SJCRH30 (cell line): Measurements from ENCODE around the gene LGALS16. TPM values are rescaled to one million over a fixed set of nuclear protein-coding genes. Genes with fewer than 3 reads are reported as not detected.
"Not testable (repeated sequence)": the region's sequence is repeated elsewhere in the genome, so short reads cannot be mapped to it uniquely, and the experiment has no call there.

Experiments
- DNase-seq, 2 experiments: peaks; one replicate each; pipeline ENCODE4 v3.0.0-alpha.2; 2015 to 2020
- H3K27ac ChIP-seq: fragments of 250-450 bp; sonication (Bioruptor Pico); 2 replicates; pipeline ENCODE4 v1.5.1; 2020; ENCODE audit warnings: mild to moderate bottlenecking, moderate library complexity
- H3K27me3 ChIP-seq: fragments of 250-450 bp; sonication (Bioruptor Pico); 2 replicates; pipeline ENCODE4 v1.5.1; 2020; ENCODE audit warnings: mild to moderate bottlenecking, moderate library complexity
- H3K36me3 ChIP-seq: fragments of 250-450 bp; sonication (Bioruptor Pico); 2 replicates; pipeline ENCODE4 v1.5.1; 2020; ENCODE audit warnings: mild to moderate bottlenecking, moderate library complexity
- H3K4me1 ChIP-seq: fragments of 250-450 bp; sonication (Bioruptor Pico); 2 replicates; pipeline ENCODE4 v1.5.1; 2020; ENCODE audit warnings: mild to moderate bottlenecking, moderate library complexity
- H3K4me3 ChIP-seq: fragments of 250-450 bp; sonication (Bioruptor Pico); 2 replicates; pipeline ENCODE4 v1.5.1; 2020; ENCODE audit warnings: mild to moderate bottlenecking, moderate library complexity
- H3K9me3 ChIP-seq: fragments of 250-450 bp; sonication (Bioruptor Pico); replicated peaks from 2 replicates; pipeline ENCODE4 v1.5.1; 2020; ENCODE audit warnings: mild to moderate bottlenecking, moderate library complexity
- total RNA-seq: library from RNA; depleted of rRNA; stranded (reverse); fragments of >200 nt; shearing (Covaris generic); gene quantifications from 2 replicates; pipeline ENCODE4 v1.2.3, GENCODE V29; 2014; rRNA removed

The LGALS16 gene
- total RNA-seq: not detected in 2 replicates

DNA sequence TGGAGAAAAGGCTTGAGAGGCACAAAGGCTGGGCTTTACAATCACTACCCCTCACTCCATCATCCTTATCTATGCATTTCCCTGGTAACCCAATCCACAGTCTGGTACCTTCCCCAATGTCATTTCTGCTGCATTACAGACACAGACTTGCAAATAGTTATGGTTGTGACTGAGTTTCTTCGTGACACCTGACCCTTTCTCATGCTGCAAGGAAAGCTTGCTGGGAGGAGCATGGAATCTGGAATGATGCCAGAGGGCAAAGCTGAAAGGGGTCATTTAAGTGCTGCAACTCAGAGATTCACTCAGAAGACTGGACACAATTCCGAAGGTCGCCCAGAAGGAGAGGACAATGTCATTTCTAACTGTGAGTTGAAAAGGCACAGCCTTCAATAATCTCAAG, at the start of gene LGALS16:
Gene LGALS16, plus strand, starts transcription at position 301 of the 400 bp plus-strand sequence. Its CDS starts 49 bp downstream, at position 350.
- peaks cover 3% of the 10 kb centered on the region; the same call in 1 of the 2 replicates for H3K27me3 ChIP-seq
- no peaks in the 10 kb centered on the region for H3K4me1 ChIP-seq
- no peaks in the 10 kb centered on the region for H3K36me3 ChIP-seq
- H3K4me3 ChIP-seq: no peak within 1 kb of the TSS
- no peak within 1 kb of the TSS for H3K27ac ChIP-seq
- no peaks in the 10 kb centered on the region for H3K9me3 ChIP-seq
- DNase-seq: no peak

- H3K9me3 ChIP-seq: no peaks in the 10 kb centered on the region
- H3K4me3 ChIP-seq: no peak overlapping the region
- DNase-seq: no peak
- H3K36me3 ChIP-seq: no peaks in the 10 kb centered on the region
- H3K27me3 ChIP-seq: peaks cover 12% of the 10 kb centered on the region; the same call in 1 of the 2 replicates
- H3K4me1 ChIP-seq: no peaks in the 10 kb centered on the region
- H3K27ac ChIP-seq: no peak overlapping the region
Measured at GRCh38 chr19:39607021-39607420, 48.7 kb upstream of the LGALS16 start.

DNA sequence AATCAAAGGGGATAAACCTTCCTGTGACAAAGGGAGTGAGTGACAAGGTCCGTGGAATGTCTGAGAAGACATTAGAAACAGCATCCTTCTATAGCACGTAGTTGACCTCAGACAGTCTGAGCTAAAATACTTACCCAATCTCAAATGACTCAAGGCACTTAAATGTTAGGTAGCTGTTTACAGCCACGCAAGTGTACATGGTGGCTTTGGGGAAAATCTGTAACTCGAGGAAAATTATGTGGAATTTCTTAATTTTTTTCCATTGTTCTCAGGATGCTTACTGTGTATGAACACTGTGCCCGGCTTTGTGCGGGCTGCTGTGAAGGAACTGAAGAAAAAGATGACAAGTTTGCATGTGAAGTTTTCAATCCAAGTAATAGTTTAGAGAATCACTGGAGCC, 48.2 kb upstream of the LGALS16 start:
- H3K27me3 ChIP-seq: peaks cover 12% of the 10 kb centered on the region; the same call in 1 of the 2 replicates
- DNase-seq: no peak
- no peaks in the 10 kb centered on the region for H3K9me3 ChIP-seq
- H3K4me3 ChIP-seq: no peak overlapping the region
- no peaks in the 10 kb centered on the region for H3K36me3 ChIP-seq
- H3K27ac ChIP-seq: no peak overlapping the region
- no peaks in the 10 kb centered on the region for H3K4me1 ChIP-seq

DNA sequence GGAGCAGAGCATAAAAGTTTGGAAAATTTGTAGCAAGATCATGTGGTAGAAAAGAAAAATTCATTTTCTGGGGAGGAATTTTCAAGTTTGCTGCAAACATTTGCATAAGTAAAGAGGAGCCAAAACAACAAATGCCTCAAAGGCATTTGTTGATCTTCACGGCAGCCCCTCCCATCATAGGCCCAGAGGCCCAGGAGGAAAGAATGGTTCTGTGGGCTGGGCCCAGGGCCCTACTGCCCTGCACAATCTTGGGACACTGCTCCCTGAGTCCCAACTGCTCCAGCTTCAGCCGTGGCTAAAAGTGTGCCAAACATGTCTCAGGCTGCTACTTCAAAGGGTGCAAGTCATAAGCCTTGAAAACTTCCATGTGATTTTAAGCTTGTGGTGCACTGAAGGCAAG, 42.1 kb upstream of the LGALS16 start:
- Histone ChIP-seq H3K27me3 (no peaks in the 10 kb centered on the region), H3K4me3 (no peak overlapping the region), H3K27ac (no peak overlapping the region), H3K4me1 (no peaks in the 10 kb centered on the region), H3K9me3 (no peaks in the 10 kb centered on the region), H3K36me3 (no peaks in the 10 kb centered on the region)
- no peak for DNase-seq

DNA sequence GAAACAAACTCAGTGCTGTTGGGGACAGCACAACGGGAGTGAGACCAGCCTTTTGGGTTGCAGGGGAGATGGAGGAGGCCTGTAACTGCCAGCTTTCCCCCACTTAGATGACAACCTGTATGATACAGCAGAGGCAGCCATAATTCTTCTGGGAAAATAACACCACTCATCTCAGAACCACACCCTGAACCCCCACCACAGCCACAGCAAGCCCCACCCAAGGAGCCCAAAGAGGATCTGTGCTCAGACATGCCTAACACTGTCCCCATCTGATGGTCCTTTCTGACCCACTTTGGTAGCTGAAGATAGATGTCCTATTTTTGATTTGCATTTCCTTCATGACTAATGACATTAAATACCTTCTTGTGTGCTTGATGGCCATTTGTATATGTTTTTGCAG, 38.0 kb upstream of the LGALS16 start:
- no peak for DNase-seq
- H3K4me3 ChIP-seq: no peak overlapping the region
- no peaks in the 10 kb centered on the region for H3K4me1 ChIP-seq
- no peaks in the 10 kb centered on the region for H3K36me3 ChIP-seq
- H3K27ac ChIP-seq: no peak overlapping the region
- no peaks in the 10 kb centered on the region for H3K27me3 ChIP-seq
- no peaks in the 10 kb centered on the region for H3K9me3 ChIP-seq

DNA sequence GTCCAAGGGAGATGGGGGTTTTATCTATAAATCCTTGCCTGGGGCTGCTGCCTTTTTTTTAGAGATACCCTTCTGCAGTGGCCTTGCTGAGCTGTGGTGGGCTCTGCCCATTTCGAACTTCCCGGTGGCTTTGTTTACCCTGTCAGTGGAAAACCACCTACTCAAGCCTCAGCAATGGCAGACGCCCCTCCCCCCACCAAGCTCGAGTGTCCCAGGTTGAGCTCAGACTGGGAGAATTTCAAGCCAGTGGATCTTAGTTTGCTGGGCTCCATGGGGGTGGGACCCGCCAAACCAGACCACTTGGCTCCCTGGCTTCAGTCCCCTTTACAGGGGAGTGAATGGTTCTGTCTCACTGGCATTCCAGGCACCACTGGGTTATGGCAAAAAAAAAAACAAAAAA, 31.8 kb upstream of the LGALS16 start:
- H3K27me3 ChIP-seq: peaks cover 10% of the 10 kb centered on the region; the same call in 1 of the 2 replicates
- no peak overlapping the region for H3K4me3 ChIP-seq
- H3K4me1 ChIP-seq: no peaks in the 10 kb centered on the region

GRCh38 chr19:39627631-39628030, 28.1 kb upstream of the LGALS16 start:
- not testable (repeated sequence) for H3K4me1 ChIP-seq, H3K36me3 ChIP-seq, H3K9me3 ChIP-seq, H3K27ac ChIP-seq, H3K4me3 ChIP-seq
- peak in 1 of 2 experiments; percentile 14 for DNase-seq
- peaks cover 10% of the 10 kb centered on the region; the same call in 1 of the 2 replicates for H3K27me3 ChIP-seq

More for the DNA sequence above, 31.8 kb upstream of the LGALS16 start:
- Histone ChIP-seq H3K9me3 (no peaks in the 10 kb centered on the region), H3K36me3 (no peaks in the 10 kb centered on the region), H3K27ac (no peak overlapping the region)
- DNase-seq: no peak

- H3K36me3 ChIP-seq: no peaks in the 10 kb centered on the region
- H3K27ac ChIP-seq: no peak overlapping the region
- H3K4me3 ChIP-seq: no peak overlapping the region
- no peaks in the 10 kb centered on the region for H3K9me3 ChIP-seq
- DNase-seq: peak in 1 of 2 experiments; percentile 12
- H3K4me1 ChIP-seq: no peaks in the 10 kb centered on the region
- peaks cover 6% of the 10 kb centered on the region; the same call in 1 of the 2 replicates for H3K27me3 ChIP-seq
Measured at GRCh38 chr19:39631178-39631577, 24.5 kb upstream of the LGALS16 start.

DNA sequence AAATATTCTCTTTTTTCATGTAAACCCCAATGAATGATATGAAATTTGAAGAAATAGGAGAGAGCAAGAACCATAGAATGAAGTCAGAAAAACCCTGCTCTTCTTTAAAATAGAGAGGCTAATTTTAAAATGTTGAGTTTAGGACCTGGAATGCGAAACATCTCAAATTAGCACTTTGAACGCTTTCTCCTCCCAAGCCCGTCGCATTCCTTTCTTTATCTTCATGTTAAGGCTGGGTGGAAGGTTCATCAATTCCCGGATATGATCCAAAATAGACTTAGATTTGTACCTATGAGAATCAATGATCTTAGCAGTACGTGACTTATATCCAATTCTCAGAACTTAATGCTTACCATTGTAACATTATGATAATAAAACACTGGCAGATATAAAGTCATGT, 24.1 kb upstream of the LGALS16 start:
- H3K27ac ChIP-seq: no peak overlapping the region
- no peak for DNase-seq
- H3K4me3 ChIP-seq: no peak overlapping the region
- H3K4me1 ChIP-seq: no peaks in the 10 kb centered on the region
- H3K9me3 ChIP-seq: no peaks in the 10 kb centered on the region
- H3K36me3 ChIP-seq: no peaks in the 10 kb centered on the region
- peaks cover 6% of the 10 kb centered on the region; the same call in 1 of the 2 replicates for H3K27me3 ChIP-seq

GRCh38 chr19:39637891-39638290, 17.8 kb upstream of the LGALS16 start:
- no peaks in the 10 kb centered on the region; the same call in 1 of the 2 replicates for H3K27me3 ChIP-seq
- H3K27ac ChIP-seq: no peak overlapping the region
- H3K4me3 ChIP-seq: no peak overlapping the region
- no peaks in the 10 kb centered on the region for H3K36me3 ChIP-seq
- no peaks in the 10 kb centered on the region for H3K4me1 ChIP-seq
- no peaks in the 10 kb centered on the region for H3K9me3 ChIP-seq
- DNase-seq: no peak

DNA sequence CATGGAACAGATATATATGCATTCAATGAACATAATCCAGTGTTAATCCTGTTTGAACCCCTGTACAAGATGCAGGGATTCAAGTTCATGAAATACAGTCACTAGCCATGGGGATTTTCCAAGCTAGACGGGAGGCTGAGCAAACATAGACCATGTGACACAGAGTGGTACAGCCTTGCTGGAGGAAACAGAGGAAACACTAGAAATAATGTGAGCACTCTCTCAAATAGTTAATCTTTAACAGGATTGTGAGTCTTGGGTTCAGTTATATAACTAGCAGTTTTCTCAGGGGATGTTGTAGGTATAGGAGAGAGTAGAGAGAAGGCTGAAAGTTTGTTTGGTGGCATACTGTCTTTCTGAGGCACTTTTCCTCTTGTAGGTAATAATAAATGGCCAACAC, 13.9 kb upstream of the LGALS16 start:
- H3K4me1 ChIP-seq: no peaks in the 10 kb centered on the region
- H3K4me3 ChIP-seq: no peak overlapping the region
- H3K27ac ChIP-seq: no peak overlapping the region
- DNase-seq: no peak
- H3K36me3 ChIP-seq: no peaks in the 10 kb centered on the region
- H3K9me3 ChIP-seq: no peaks in the 10 kb centered on the region; the same call in 1 of the 2 replicates
- H3K27me3 ChIP-seq: no peaks in the 10 kb centered on the region

GRCh38 chr19:39643591-39643990, 12.1 kb upstream of the LGALS16 start:
- DNase-seq: no peak
- no peak overlapping the region for H3K27ac ChIP-seq
- no peak overlapping the region for H3K4me3 ChIP-seq
- H3K4me1 ChIP-seq: no peaks in the 10 kb centered on the region
- no peaks in the 10 kb centered on the region; the same call in 1 of the 2 replicates for H3K9me3 ChIP-seq
- H3K27me3 ChIP-seq: no peaks in the 10 kb centered on the region
- no peaks in the 10 kb centered on the region for H3K36me3 ChIP-seq

DNA sequence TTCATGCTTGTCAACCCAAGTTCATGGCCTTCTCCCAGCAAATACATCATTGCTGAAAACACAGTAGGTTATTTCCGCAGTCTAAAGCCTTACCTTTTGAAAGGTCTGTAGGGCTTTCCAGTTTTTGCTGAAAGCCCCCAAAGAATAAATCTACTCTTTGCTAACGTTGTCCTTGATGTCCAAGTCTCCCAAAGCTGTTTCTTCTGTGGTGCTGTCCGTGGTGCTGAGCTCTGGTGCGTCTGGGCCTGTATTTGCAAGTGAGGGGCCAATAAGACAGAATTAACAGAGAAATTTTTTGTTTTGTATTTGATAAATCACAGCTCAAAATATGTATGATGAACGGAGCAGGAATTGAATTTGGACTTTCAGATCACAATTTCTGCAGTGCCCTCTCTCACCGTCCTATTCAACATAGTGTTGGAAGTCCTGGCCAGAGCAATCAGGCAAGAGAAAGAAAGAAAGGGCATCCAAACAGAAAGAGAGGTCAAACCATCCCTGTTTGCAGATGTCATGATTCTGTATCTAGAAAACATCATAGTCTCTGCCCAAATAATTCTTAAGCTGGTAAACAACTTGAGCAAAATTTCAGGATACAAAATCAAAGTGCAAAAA, 9.8 kb upstream of the LGALS16 start:
- H3K4me3 ChIP-seq: no peak overlapping the region
- H3K27ac ChIP-seq: no peak overlapping the region
- H3K27me3 ChIP-seq: no peaks in the 10 kb centered on the region
- no peaks in the 10 kb centered on the region for H3K4me1 ChIP-seq
- peak; percentile 51 to 73 for DNase-seq
- no peaks in the 10 kb centered on the region; the same call in 1 of the 2 replicates for H3K9me3 ChIP-seq
- H3K36me3 ChIP-seq: no peaks in the 10 kb centered on the region

GRCh38 chr19:39647918-39648317, 7.8 kb upstream of the LGALS16 start:
- H3K27me3 ChIP-seq: no peaks in the 10 kb centered on the region
- no peaks in the 10 kb centered on the region for H3K4me1 ChIP-seq
- H3K4me3 ChIP-seq: no peak overlapping the region
- H3K36me3 ChIP-seq: no peaks in the 10 kb centered on the region
- no peaks in the 10 kb centered on the region; the same call in 1 of the 2 replicates for H3K9me3 ChIP-seq
- H3K27ac ChIP-seq: no peak overlapping the region
- no peak for DNase-seq

GRCh38 chr19:39659791-39660190, 4.1 kb downstream of the LGALS16 start:
- peaks cover 3% of the 10 kb centered on the region; the same call in 1 of the 2 replicates for H3K27me3 ChIP-seq
- H3K36me3 ChIP-seq: no peaks in the 10 kb centered on the region
- H3K4me3 ChIP-seq: no peak overlapping the region
- H3K27ac ChIP-seq: no peak overlapping the region
- H3K9me3 ChIP-seq: no peaks in the 10 kb centered on the region; the same call in 1 of the 2 replicates
- H3K4me1 ChIP-seq: no peaks in the 10 kb centered on the region
- no peak for DNase-seq

- H3K27me3 ChIP-seq: peaks cover 3% of the 10 kb centered on the region; the same call in 1 of the 2 replicates
- H3K36me3 ChIP-seq: no peaks in the 10 kb centered on the region
- no peak overlapping the region for H3K4me3 ChIP-seq
- no peak overlapping the region for H3K27ac ChIP-seq
- no peak for DNase-seq
- peaks cover 3% of the 10 kb centered on the region; the same call in 1 of the 2 replicates for H3K9me3 ChIP-seq
- H3K4me1 ChIP-seq: no peaks in the 10 kb centered on the region
Measured at GRCh38 chr19:39660661-39661060, 4.9 kb downstream of the LGALS16 start.
